Fibroblast of mammary gland (primary cell): ENCODE measurements around the gene NCBP3.
"Not testable (repeated sequence)": the region's sequence is repeated elsewhere in the genome, so short reads cannot be mapped to it uniquely, and the experiment has no call there.

Source experiments
- DNase-seq: peaks from one replicate; pipeline ENCODE4 v3.0.0-alpha.2; 2010; ENCODE audit warnings: low read depth
- H3K4me3 ChIP-seq: 2 replicates; pipeline ENCODE4 v1.5.1; 2011; ENCODE audit warnings: low read depth, mild to moderate bottlenecking, low read length, moderate library complexity; ENCODE audit not compliant: control insufficient read depth
- TF ChIP-seq, protein P1 (sequence below): conservative IDR thresholded peaks from 2 replicates; pipeline ENCODE4 v1.5.1; 2011; ENCODE audit warnings: low read depth, low read length, inconsistent platforms; ENCODE audit not compliant: control insufficient read depth, insufficient read depth

NCBP3 gene

DNA sequence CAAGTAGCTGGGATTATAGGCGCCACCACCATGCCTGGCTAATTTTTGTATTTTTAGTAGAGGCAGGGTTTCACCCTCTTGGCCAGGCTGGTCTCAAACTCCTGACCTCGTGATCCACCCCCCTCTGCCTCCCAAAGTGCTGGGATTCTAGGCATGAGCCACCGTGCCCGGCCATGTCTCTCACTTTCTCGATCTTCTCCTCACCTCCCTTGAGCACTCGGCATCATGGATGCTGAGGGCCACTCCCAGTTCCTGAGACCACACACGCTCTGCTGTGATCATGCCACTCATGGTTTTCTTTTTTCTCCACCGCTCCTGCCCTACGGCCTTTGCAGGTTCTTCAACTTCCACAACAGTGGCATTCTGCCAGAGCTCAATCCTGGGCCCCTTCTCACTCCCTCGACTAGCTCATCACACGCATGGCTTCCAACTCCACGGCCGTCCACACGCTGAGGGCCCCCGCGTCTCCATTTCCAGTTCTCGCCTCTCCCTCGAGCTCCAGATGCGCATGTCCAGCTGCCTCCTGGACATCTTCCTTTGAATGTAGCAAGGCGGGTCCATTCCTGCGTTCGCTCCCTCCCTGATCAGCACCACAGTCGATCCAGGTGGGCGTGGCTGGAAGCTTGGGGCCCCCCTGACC is 5.5 kb upstream of the NCBP3 start:
- no peak for DNase-seq
- H3K4me3 ChIP-seq = no peak overlapping the region
- TF ChIP-seq, protein P1, sequence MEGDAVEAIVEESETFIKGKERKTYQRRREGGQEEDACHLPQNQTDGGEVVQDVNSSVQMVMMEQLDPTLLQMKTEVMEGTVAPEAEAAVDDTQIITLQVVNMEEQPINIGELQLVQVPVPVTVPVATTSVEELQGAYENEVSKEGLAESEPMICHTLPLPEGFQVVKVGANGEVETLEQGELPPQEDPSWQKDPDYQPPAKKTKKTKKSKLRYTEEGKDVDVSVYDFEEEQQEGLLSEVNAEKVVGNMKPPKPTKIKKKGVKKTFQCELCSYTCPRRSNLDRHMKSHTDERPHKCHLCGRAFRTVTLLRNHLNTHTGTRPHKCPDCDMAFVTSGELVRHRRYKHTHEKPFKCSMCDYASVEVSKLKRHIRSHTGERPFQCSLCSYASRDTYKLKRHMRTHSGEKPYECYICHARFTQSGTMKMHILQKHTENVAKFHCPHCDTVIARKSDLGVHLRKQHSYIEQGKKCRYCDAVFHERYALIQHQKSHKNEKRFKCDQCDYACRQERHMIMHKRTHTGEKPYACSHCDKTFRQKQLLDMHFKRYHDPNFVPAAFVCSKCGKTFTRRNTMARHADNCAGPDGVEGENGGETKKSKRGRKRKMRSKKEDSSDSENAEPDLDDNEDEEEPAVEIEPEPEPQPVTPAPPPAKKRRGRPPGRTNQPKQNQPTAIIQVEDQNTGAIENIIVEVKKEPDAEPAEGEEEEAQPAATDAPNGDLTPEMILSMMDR = no peak

DNA sequence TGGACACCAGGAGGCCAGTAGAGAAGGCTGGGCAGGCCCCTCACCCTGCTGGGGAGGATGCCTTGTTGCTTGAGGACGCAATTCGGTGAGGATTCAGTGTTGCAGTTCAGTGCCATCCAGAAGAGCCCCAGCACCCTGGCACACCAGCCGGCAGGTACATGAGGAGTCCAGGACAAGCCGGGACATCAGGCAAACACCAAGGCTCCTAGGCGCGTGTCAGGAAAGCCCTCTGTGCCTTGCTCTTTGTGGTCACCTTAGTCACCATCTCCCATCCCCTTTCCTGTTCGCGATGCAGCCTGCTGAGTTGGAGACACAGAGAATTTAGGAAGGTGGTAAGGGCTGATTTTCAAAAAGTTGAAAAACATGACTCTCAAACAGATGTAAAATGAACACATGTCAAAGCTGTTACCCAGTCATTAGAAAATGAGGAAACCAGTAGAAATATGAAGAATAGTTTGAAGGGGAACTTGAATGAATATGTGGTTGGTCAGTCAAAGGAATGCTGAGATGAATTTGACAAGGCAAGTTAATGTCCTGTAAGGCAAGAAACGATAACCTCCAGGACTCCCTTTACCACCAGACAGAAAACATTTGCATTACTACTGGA is 2.3 kb upstream of the NCBP3 start:
- TF ChIP-seq, protein P1 = no peak
- no peak for DNase-seq
- H3K4me3 ChIP-seq = no peak overlapping the region

DNA sequence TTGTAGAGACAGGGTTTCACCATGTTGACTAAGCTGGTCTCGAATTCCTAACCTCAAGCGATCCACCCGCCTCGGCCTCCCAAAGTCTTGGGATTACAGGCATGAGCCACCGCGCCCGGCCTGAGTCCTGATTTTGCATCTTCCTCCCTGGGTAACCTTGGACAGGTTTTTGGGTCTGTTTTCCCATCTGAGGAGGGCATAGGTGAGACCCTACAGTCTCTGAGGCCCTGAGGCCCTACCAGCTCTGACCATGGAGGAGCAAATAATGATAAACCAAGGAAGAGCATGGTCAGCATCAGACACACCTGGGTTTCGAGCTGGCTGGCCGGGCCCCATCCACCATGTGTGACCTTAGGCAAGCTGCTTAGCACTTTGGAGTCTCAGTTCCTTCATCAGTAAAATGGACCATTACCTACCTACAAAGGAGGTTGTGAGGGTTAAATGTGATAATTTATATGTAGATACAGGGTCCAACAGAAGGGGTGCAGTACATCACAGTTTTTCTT is 1.2 kb upstream of the NCBP3 start:
- DNase-seq = no peak
- no peak overlapping the region for H3K4me3 ChIP-seq
- TF ChIP-seq, protein P1 = no peak

DNA sequence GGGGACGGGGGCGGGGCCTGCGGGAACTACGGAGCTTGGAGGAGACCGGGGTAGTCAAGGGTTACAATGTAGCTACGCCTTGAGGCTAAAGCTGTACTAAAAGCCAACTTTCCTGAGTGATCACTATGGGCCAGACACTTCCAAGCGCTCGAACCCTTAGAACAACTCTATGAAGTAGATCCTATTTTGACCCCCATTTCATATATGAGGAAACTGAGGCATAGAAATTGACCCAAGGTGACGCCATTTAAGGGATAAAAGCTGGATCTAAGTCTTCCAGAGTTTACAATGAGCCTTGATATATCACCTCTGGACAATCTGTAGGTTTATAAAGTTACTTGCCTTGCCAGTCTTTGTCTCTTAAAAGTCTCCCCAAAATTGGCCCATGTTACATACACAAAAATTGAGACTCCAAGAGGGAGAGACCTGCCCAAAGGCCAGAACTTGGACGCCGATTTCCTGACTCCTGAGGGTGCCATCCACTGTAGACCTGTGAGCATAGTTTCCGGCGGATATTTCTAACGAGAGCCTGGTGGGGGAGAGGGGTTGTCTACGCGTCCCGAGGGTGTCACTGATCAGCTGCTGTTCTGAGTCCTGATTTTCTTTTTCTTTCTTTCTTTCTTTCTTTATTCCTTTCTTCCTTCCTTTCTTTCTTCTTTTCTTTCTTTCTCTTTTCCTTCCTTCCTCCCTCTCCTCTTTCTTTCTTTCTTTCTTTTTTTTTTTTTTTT is 555 bp upstream of the NCBP3 start:
- H3K4me3 ChIP-seq = peak overlapping the region; percentile 9
- TF ChIP-seq, protein P1 = no peak
- no peak for DNase-seq

DNA sequence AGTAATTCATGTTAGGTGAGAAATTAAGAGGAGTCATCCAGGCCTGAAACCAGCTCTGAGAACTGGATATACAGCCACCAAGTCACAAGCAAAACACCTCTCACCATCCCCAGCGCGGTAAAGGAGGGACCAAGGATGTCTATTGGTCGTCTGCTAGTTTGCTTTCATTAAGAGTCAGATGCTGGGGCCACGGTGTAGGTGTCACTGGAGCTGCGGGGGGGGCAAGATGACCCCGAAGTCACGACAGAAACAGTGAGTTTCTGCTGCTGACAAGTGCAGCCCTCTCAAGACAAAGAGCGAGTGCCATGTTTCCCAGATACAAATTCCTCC is 790 bp downstream of the NCBP3 start:
- TF ChIP-seq, protein P1 = no peak
- peak overlapping the region; percentile 86 for H3K4me3 ChIP-seq
- DNase-seq = no peak

DNA sequence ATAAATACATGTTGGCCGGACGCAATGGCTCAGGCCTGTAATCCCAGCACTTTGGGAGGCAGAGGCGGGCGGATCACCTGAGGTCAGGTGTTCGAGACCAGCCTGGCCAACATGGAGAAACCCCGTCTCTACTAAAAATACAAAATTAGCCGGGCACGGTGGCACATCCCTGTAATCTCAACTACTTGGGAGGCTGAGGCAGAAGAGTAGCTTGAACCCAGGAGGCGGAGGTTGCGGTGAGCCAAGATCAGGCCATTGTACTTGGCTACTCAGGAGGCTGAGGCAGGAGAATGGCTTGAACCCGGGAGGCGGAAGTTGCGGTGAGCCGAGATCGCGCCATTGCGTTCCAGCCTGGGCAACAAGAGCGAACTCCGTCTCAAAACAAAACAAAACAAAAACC is 1.5 kb downstream of the NCBP3 start:
- not testable (repeated sequence) for DNase-seq
- H3K4me3 ChIP-seq = peak overlapping the region; percentile 86

DNA sequence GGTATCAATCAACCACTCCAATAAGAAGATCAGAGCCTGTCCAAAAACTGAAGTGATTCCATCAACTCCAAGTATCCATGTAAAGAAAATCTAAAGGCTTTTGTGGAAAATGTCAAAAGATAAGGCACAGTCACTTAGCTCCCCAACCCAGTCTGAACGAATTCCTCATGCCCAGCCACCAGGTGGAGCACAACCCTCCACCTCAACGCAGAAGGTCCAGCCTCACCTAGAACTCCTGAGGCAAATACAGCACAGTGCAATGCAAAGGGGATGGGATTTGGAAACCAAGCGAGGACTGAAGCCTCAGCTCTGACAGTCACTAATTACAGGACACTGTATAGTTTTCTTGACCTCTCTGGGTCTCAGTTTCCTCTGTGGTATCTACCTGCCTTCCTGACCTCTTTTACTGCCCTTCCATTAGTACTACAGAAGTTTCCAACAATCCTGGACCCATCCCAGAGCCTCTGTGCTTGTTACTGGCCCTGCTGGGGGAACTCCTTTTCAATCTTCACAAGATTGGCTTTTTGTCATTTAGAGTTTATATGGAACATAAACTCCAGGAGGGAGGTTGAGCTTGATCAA is 2.0 kb downstream of the NCBP3 start:
- DNase-seq = peak; percentile 34
- TF ChIP-seq, protein P1 = peak; percentile 55
- H3K4me3 ChIP-seq = no peak overlapping the region
